K562 (cell line): ENCODE results near the gene GNPTAB. TPM values are rescaled to one million over a fixed set of nuclear protein-coding genes. Genes with fewer than 3 reads are reported as not detected.

Experiments
- ATAC-seq: fragments of 200-7000 bp; cut with Tn5 transposase; 3 replicates; pipeline ENCODE4 v1.9.1; 2020; ENCODE audit warnings: moderate library complexity
- BruUV-seq: library from RNA; stranded (reverse); fragments of 400-500 nt; replicated peaks from 2 replicates; lab custom pipeline; 2021; lab: Mats Ljungman, UMichigan
- CTCF ChIA-PET: fragments of 300-600 bp; formaldehyde crosslinking; extraction: SDS; loops from one replicate; lab custom pipeline; 2021; ENCODE audit warnings: low intra/inter-chr PET ratio; lab: Yijun Ruan, JAX
- POLR2A ChIA-PET: fragments of 300-600, 350-650 bp; sonication (Branson Sonifier 250); formaldehyde crosslinking; extraction: SDS; loops from one replicate; lab custom pipeline; 2021; ENCODE audit warnings: antibody characterized with exemption, inconsistent platforms; lab: Yijun Ruan, JAX
- DNase-seq, 4 experiments: peaks; one replicate each; pipeline versions ENCODE4 v3.0.0 to v3.0.0-alpha.2; 2011 to 2018; ENCODE audit warnings: low spot score in 3 of 4, mixed read lengths in 3 of 4; ENCODE audit errors: extremely low read depth in 1 of 4
- FAIRE-seq: peaks from 2 replicates; lab custom pipeline; 2011; peaks lifted over from hg19 to GRCh38; lab: Jason Lieb, UNC
- H2AFZ ChIP-seq: 2 replicates; pipeline ENCODE4 v1.6.0; 2011; ENCODE audit warnings: low read depth, low read length, control low read depth, inconsistent platforms
- H3K27ac ChIP-seq: fragments of 200-600 bp; 3 replicates; pipeline ENCODE4 v1.8.0; 2011; ENCODE audit warnings: low read depth, mild to moderate bottlenecking, control low read depth, inconsistent platforms, low read length, moderate library complexity, mixed read lengths; ENCODE audit errors: extremely low read depth
- H3K27me3 ChIP-seq, 2 experiments: fragments of 300-600 bp in 1 of 2; 2 replicates in 1 of 2; 3 replicates in 1 of 2; pipeline versions ENCODE4 v1.6.0 to v1.8.0; 2011; ENCODE audit warnings: inconsistent platforms in 2 of 2, low read length in 2 of 2, mild to moderate bottlenecking in 1 of 2, mixed read lengths in 1 of 2, moderate library complexity in 1 of 2; ENCODE audit not compliant: control insufficient read depth in 2 of 2, insufficient read depth in 2 of 2
- H3K36me3 ChIP-seq: fragments of 300-600 bp; 3 replicates; pipeline ENCODE4 v1.8.0; 2011; ENCODE audit warnings: mild to moderate bottlenecking, low read length, inconsistent platforms; ENCODE audit not compliant: control insufficient read depth, insufficient read depth
- H3K4me1 ChIP-seq, 2 experiments: fragments of 200-600 bp in 1 of 2; replicated peaks in 1 of 2; 2 replicates in 1 of 2; 3 replicates in 1 of 2; pipeline versions ENCODE4 v1.5.1 to v1.8.0; 2011; ENCODE audit warnings: inconsistent platforms in 2 of 2, low read length in 2 of 2, mild to moderate bottlenecking in 1 of 2, mixed read lengths in 1 of 2, moderate library complexity in 1 of 2; ENCODE audit not compliant: control insufficient read depth in 2 of 2, insufficient read depth in 2 of 2
- H3K4me2 ChIP-seq: 2 replicates; pipeline ENCODE4 v1.6.1; 2011; ENCODE audit warnings: low read length, control low read depth, inconsistent platforms, mixed read lengths; ENCODE audit not compliant: insufficient read depth
- H3K4me3 ChIP-seq: fragments of 200-600 bp; sonication (generic), shearing (Covaris generic); 2 replicates; pipeline ENCODE4 v1.5.1; 2016; ENCODE audit warnings: control low read depth, inconsistent platforms
- H3K79me2 ChIP-seq: fragments of 200-600 bp; 3 replicates; pipeline ENCODE4 v1.8.0; 2011; ENCODE audit warnings: low read length, inconsistent platforms; ENCODE audit not compliant: control insufficient read depth, insufficient read depth
- H3K9ac ChIP-seq, 2 experiments: 2 replicates each; pipeline versions ENCODE4 v1.6.0 to v1.6.1; 2011; ENCODE audit warnings: low read depth in 2 of 2, low read length in 2 of 2, control low read depth in 1 of 2, inconsistent platforms in 1 of 2, mild to moderate bottlenecking in 1 of 2, mixed read lengths in 1 of 2; ENCODE audit not compliant: insufficient read depth in 1 of 2
- H3K9me1 ChIP-seq: one replicate; pipeline ENCODE4 v1.6.0; 2011; ENCODE audit warnings: inconsistent platforms, mild to moderate bottlenecking, low read length, moderate library complexity; ENCODE audit not compliant: control insufficient read depth, insufficient read depth
- H3K9me3 ChIP-seq: replicated peaks from 2 replicates; pipeline ENCODE4 v1.5.1; 2011; ENCODE audit warnings: low read depth, low read length, inconsistent platforms; ENCODE audit not compliant: control insufficient read depth, insufficient read depth
- H4K20me1 ChIP-seq: replicated peaks from 2 replicates; pipeline ENCODE4 v1.6.1; 2011; ENCODE audit warnings: low read length, inconsistent platforms, mixed read lengths; ENCODE audit not compliant: control insufficient read depth, insufficient read depth
- ARNT ChIP-seq, 2 experiments: fragments of 450-650 bp; IDR thresholded peaks; 2 replicates each; pipeline ENCODE4 v1.6.1; 2016; ENCODE audit warnings: mild to moderate bottlenecking in 1 of 2
- C11orf30 ChIP-seq: fragments of 450-650 bp; IDR thresholded peaks from 2 replicates; pipeline ENCODE4 v1.6.1; 2016; ENCODE audit warnings: low read depth, mild to moderate bottlenecking
- CBFA2T3 ChIP-seq: fragments of 450-650 bp; IDR thresholded peaks from 2 replicates; pipeline ENCODE4 v1.6.1; 2017
- KLF10 ChIP-seq: fragments of 250-450 bp; sonication (Bioruptor Pico); IDR thresholded peaks from 2 replicates; pipeline ENCODE4 v1.6.1; 2021; ENCODE audit warnings: matching md5 sums
- MEF2D ChIP-seq: conservative IDR thresholded peaks from 2 replicates; pipeline ENCODE4 v1.6.1; 2016; ENCODE audit warnings: low read depth, missing genetic modification characterization, missing compliant biosample characterization
- POLR2A ChIP-seq: fragments of 450-650 bp; conservative IDR thresholded peaks from 2 replicates; pipeline ENCODE4 v1.6.1; 2016
- POLR2B ChIP-seq: fragments of 450-650 bp; IDR thresholded peaks from 2 replicates; pipeline ENCODE4 v1.6.1; 2018; ENCODE audit warnings: low read depth; ENCODE audit not compliant: partially characterized antibody
- PTBP1 ChIP-seq: fragments of 200-400 bp; formaldehyde crosslinking; IDR thresholded peaks from 2 replicates; pipeline ENCODE4 v1.6.1; 2017; ENCODE audit warnings: low read depth, low read length
- SOX6 ChIP-seq: fragments of 450-650 bp; IDR thresholded peaks from 2 replicates; pipeline ENCODE4 v1.6.1; 2014; ENCODE audit warnings: mild to moderate bottlenecking
- TOE1 ChIP-seq, 2 experiments: fragments of 450-650 bp in 1 of 2; sonication (generic) in 1 of 2; formaldehyde crosslinking in 1 of 2; IDR thresholded peaks; 2 replicates each; pipeline versions ENCODE4 v1.7.1 to v1.8.0; 2016 to 2022; ENCODE audit warnings: borderline replicate concordance in 2 of 2, mild to moderate bottlenecking in 2 of 2, antibody characterized with exemption in 1 of 2, inconsistent platforms in 1 of 2, low read depth in 1 of 2, missing genetic modification reagents in 1 of 2, moderate library complexity in 1 of 2
- ZNF175 ChIP-seq: fragments of 200-800 bp; sonication (Bioruptor generic); IDR thresholded peaks from 2 replicates; pipeline ENCODE4 v1.6.1; 2016; ENCODE audit warnings: low read depth, mild to moderate bottlenecking, missing genetic modification characterization, missing compliant biosample characterization
- WGBS: fragments of 100-300 bp; shearing (Covaris generic); methylation state at CpG from one replicate; pipeline ENCODE4 v1.1.6; 2016; ENCODE audit warnings: low coverage, mixed read lengths; ENCODE audit not compliant: insufficient coverage; ENCODE audit errors: missing lambda C conversion rate; 5-methylcytosine and 5-hydroxymethylcytosine counted together
- in situ Hi-C: fragments of 300-500 bp; cut with MboI; formaldehyde crosslinking; loops from 4 replicates; pipeline ENCODE4 v1.15.0; 2018; ENCODE audit warnings: inconsistent platforms, mixed read lengths
- intact Hi-C: fragments of 100-400 bp; cut with micrococcal nuclease; formaldehyde crosslinking; loops from 2 replicates; pipeline ENCODE4 v1.14.2; 2022
- polyA plus RNA-seq, 8 experiments: library from polyadenylated mRNA; depleted of rRNA in 4 of 8; stranded (reverse) in 5 of 8; unstranded in 3 of 8; fragments of >200 nt; fragmentation: Nextera tagmentation in 2 of 8; fragmentation: Illumina TruSeq in 1 of 8; extraction: Ambion mirVana in 2 of 8; extraction: Trizol in 1 of 8; gene quantifications; 2 replicates each; pipeline versions ENCODE4 v1.2.1 to v1.2.3, GENCODE V29; 2011 to 2014; ENCODE audit warnings: inconsistent platforms in 1 of 8, missing spikeins in 1 of 8
- total RNA-seq, 7 experiments: library from RNA; depleted of rRNA in 6 of 7; stranded (reverse); fragments of >200 nt in 6 of 7; fragmentation: Illumina TruSeq in 2 of 7; extraction: Trizol in 2 of 7; gene quantifications; 2 replicates each; pipeline versions ENCODE4 v1.2.1 to v1.2.3, GENCODE V29; 2011 to 2021; ENCODE audit warnings: low replicate concordance in 1 of 7
- TF ChIP-seq, protein P1 (sequence below): sonication (generic); formaldehyde crosslinking; IDR thresholded peaks from 2 replicates; pipeline ENCODE4 v1.8.1; 2023; ENCODE audit warnings: mild to moderate bottlenecking, missing genetic modification reagents
- TF ChIP-seq, protein P2 (sequence below): sonication (generic); formaldehyde crosslinking; IDR thresholded peaks from 2 replicates; pipeline ENCODE4 v1.8.1; 2023; ENCODE audit warnings: mild to moderate bottlenecking, missing genetic modification reagents

The GNPTAB gene
- total and polyA plus RNA-seq, 9 of the 15 experiments (the other 6 are each of a cell fraction or from before 2014, with no cell fraction given) = 5.9 to 23.2 (median 19.3) TPM

DNA sequence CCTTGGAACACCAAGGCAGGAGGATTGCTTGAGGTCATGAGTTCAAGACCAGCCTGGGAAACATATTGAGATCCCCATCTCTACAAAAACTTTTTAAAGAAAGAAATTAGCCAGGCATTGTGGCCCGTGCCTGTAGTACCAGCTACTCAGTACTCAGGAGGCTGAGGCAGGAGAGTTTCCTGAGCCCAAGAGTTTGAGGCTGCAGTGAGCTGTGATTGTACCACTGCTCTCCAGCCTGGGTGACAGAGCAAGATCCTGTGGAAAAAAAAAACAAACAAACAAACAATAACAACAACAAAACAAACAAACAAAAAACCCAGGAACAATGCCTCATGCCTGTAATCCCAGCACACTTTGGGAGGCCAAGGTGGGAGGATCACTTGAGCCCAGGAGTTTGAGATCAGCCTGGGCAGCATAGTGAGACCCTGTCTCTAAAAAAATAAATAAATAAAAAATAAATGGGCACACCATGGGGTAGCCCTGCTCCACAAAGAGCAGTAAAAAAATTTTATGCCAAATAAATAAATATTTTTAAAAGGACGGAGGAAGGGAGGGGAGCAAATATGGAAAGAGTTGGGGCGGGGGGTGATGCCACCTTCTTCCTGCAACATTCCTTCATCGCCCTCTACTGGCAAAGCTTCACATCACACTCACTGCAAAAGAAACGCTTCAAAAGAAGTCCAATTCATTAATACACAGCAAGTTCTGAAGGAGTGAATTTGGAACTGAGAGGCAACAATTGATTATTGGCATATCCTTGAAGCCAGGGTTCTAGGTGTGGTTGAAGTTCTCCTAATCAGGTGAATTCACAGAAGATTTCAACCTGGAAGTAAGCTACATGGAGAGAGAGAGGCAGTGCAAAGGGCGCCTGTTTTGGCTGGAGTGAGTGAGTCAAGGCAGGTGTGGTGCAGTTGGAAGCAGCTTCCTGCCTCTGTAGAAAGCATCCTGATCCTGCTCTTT, 8.8 kb upstream of the GNPTAB start (continued):
- TF ChIP-seq MEF2D (tag) (no peak), PTBP1 (no peak), KLF10 (CRISPR knock-in tag) (no peak)
- TF ChIP-seq, all 486 proteins: peak for 16

DNA sequence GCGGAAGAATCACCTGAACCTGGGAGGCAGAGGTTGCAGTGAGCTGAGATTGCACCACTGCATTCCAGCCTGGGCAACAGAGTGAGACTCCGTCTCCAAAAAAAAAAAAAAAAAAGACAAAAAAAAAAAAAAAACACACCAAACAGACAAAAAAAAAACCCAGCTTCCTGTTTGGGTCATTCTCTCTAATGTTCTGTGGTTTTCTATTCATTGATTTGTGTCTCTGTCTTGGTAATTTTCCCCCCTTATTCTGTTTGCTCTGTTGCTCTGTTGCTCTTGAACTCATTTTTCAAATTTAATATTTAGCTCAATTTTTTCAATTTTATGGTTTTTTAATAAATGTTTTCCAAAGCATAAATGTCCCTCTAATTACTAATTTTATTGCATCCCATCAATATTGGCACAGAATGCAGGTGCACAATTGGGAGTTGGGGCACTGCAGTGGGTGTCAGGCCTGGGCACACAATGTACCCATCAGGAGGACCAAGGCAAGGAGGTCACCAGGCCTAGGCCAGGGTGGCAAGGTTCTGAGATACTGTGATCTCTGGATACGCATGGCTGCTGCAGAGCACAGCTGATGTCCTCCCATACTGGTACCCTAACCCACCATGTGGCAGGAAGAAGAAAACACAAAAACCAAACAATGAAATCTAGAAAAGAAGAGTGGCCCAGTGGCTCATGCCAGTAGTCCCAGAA, 8.0 kb upstream of the GNPTAB start:
- no peak overlapping the region for H3K4me3 ChIP-seq
- no peak overlapping the region for H3K9ac ChIP-seq
- H3K9me3 ChIP-seq = no peaks in the 10 kb centered on the region
- in situ Hi-C loops (no loop called here), intact Hi-C loops (loop anchor here (1.0 to 10.0 kb wide), 4 partner anchors 65 to 424 kb away; no protein-coding TSS in a partner anchor)
- no peaks in the 10 kb centered on the region for H3K36me3 ChIP-seq
- no peaks in the 10 kb centered on the region for H3K4me1 ChIP-seq
- no peak overlapping the region for H3K27ac ChIP-seq
- FAIRE-seq = no peak
- POLR2A ChIA-PET = interaction anchor here (0.8 to 1.2 kb wide), 3 partner anchors 9 to 17 kb away, joined by 3 to 6 read pairs (median 3); no protein-coding TSS in a partner anchor
- H4K20me1 ChIP-seq = no peaks in the 10 kb centered on the region
- no peak for DNase-seq
- no peaks in the 10 kb centered on the region for H3K79me2 ChIP-seq
- H3K27me3 ChIP-seq = no peaks in the 10 kb centered on the region
- ATAC-seq = no peak
- CTCF ChIA-PET = interaction anchor here (0.6 to 2.0 kb wide), 3 partner anchors 65 to 424 kb away, joined by 3 to 19 read pairs (median 12); no protein-coding TSS in a partner anchor
- BruUV-seq = no TSS peak
- no peak overlapping the region for H3K4me2 ChIP-seq
- H3K9me1 ChIP-seq = no peaks in the 10 kb centered on the region
- H2AFZ ChIP-seq = no peak overlapping the region
- WGBS = 50% methylated on average over 1 of the region's 3 CpGs
- TF ChIP-seq KLF10 (CRISPR knock-in tag) (no peak), ZNF175 (CRISPR knock-in tag) (no peak), CBFA2T3 (no peak), SOX6 (no peak), TOE1 (IDR thresholded peaks at IDR 0.05; ENCODE audit: borderline replicate concordance) (no peak), TOE1 (CRISPR knock-in tag; IDR thresholded peaks at IDR 0.05; ENCODE audit: borderline replicate concordance, low read depth) (no peak), ARNT (IDR thresholded peaks at IDR 0.05) (no peak), C11orf30 (no peak), POLR2B (no peak), POLR2A (no peak)
- TF ChIP-seq, protein P1, sequence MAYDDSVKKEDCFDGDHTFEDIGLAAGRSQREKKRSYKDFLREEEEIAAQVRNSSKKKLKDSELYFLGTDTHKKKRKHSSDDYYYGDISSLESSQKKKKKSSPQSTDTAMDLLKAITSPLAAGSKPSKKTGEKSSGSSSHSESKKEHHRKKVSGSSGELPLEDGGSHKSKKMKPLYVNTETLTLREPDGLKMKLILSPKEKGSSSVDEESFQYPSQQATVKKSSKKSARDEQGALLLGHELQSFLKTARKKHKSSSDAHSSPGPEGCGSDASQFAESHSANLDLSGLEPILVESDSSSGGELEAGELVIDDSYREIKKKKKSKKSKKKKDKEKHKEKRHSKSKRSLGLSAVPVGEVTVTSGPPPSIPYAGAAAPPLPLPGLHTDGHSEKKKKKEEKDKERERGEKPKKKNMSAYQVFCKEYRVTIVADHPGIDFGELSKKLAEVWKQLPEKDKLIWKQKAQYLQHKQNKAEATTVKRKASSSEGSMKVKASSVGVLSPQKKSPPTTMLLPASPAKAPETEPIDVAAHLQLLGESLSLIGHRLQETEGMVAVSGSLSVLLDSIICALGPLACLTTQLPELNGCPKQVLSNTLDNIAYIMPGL (CRISPR knock-in tag) = no peak
- TF ChIP-seq, protein P2, sequence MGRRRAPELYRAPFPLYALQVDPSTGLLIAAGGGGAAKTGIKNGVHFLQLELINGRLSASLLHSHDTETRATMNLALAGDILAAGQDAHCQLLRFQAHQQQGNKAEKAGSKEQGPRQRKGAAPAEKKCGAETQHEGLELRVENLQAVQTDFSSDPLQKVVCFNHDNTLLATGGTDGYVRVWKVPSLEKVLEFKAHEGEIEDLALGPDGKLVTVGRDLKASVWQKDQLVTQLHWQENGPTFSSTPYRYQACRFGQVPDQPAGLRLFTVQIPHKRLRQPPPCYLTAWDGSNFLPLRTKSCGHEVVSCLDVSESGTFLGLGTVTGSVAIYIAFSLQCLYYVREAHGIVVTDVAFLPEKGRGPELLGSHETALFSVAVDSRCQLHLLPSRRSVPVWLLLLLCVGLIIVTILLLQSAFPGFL (CRISPR knock-in tag) = no peak
